Measurements from ENCODE around the gene COLEC12.
A peak's percentile ranks its signal among the peaks of the same experiment; 100 is the strongest.

The COLEC12 gene

DNA sequence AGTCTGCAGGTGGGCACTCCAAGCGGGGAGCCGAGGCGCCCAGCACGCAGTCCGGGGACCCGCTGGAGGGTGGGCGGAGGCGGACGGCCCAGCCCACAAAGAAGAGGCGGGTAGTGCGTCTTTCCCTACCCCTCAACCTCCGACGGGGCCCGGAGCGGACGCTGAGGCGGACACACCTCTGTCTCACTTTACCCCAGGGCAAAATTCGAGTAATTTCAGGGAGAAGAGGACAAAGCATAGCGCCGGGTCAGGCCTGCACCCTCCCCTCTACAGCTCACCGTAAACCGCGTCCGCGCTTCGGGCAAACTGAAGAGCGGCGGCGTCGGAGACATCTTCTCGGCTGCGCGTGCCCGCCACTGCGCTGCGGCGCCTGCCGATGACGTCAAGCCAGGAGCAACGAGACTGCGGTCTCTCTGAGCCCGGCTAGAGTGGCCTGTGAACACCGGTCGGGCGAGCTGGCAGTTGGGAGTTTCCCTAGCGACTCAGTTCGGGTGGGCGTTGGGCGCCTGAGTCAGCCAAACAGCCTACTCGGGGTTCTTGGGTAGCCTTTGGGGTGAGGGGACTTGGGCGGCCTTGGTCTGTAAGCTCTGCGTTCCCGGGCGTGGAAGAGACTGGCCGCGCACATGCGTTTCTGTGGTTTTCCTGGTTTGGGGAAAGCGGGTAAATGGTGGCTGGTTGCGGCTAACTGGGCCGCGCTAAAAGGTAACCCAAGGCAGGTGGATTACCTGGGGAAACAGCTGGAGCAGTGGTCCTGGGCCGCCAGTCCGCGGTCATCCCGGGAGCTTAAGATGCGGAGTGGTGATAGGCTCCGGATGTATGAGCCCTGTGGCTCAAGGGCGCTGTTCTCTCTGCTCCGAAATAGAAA is 232.6 kb downstream of the COLEC12 start, which contains the start of gene THOC1:
Gene THOC1 (minus strand): TSS at position 360 of the 865 bp plus-strand sequence. CDS start 28 bp downstream, at position 332.
- peak; percentile 96 for DNase-seq

DNA sequence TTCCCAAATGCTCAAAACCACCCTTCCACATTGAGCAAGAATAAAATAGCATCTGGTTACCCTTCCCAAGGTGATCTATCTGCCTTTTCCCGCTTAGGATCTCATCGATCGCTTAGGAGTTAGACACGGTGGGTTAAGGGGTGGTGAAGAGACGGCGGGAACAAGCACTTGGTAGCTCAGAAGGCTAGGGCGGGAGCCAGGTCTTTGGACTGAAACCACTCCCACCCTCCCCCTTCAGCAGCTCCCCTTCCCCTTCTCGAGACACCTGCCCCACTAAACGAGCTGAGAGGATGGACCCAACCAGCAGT is 233.2 kb downstream of the COLEC12 start:
- DNase-seq: no peak

All from femur (tissue), 1 donor.